Measurements from ENCODE around the gene PBX3. TPM values are rescaled to one million over a fixed set of nuclear protein-coding genes. Genes with fewer than 3 reads are reported as not detected.

The PBX3 gene
- total RNA-seq, 6 experiments from 2014 or later: 13.0 to 20.2 (median 15.0) TPM

- no peak overlapping the region for H3K27ac ChIP-seq
- TF ChIP-seq CTCF (IDR thresholded peaks at IDR 0.05): no peak
- no peak for TF ChIP-seq POLR2A (IDR thresholded peaks at IDR 0.05)
- DNase-seq (no peak), ATAC-seq (no peak)
- 72% methylated on average over 2 of the region's 2 CpGs for WGBS (ENCODE audit: insufficient coverage, low coverage, low lambda C conversion rate, missing lambda C conversion rate)
- no peaks in the 10 kb centered on the region for H3K27me3 ChIP-seq
- no peaks in the 10 kb centered on the region for H3K9me3 ChIP-seq
- H3K4me3 ChIP-seq: no peak overlapping the region
- peaks cover 0 to 22% (median 7%) of the 10 kb centered on the region in 4 donors for H3K4me1 ChIP-seq
- intact Hi-C loops (cut with DNase I): no loop called here
- H3K36me3 ChIP-seq: no peaks in the 10 kb centered on the region
Observed at GRCh38 chr9:125761676-125762450, 14.7 kb downstream of the PBX3 start.

GRCh38 chr9:125763394-125763801 lies 16.2 kb downstream of the PBX3 start:
- TF ChIP-seq CTCF (IDR thresholded peaks at IDR 0.05) (no peak), POLR2A (IDR thresholded peaks at IDR 0.05) (no peak)
- ATAC-seq (no peak), DNase-seq (no peak)
- Histone ChIP-seq H3K36me3 (no peaks in the 10 kb centered on the region), H3K9me3 (no peaks in the 10 kb centered on the region), H3K4me3 (no peak overlapping the region), H3K27me3 (no peaks in the 10 kb centered on the region), H3K27ac (no peak overlapping the region), H3K4me1 (peaks cover 0 to 20% (median 7%) of the 10 kb centered on the region in 4 donors)
- 79% methylated on average over 7 of the region's 7 CpGs for WGBS (ENCODE audit: insufficient coverage, low coverage, low lambda C conversion rate, missing lambda C conversion rate)
- intact Hi-C loops (cut with DNase I): no loop called here

DNA sequence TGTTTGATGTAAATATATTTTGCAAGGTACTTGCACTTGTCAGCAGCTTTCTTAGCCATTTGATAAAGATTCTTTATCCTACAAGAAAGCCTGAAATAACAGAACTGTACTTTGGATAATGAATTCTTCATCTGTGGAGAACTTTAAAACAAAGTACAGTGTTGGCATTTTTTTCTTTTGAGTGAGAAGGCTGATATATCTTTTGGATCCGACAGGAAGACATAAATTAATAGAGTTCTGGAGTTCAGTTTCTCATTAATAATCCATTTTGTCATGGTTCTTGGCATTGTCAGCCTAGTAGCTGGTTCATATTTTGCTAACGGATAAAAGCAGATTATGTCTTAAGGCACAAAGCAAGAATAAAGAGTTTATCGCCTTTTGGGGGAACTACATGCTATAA lies 17.0 kb downstream of the PBX3 start:
- no peak for DNase-seq
- peaks cover 0 to 12% (median 4%) of the 10 kb centered on the region in 4 donors for H3K4me1 ChIP-seq
- TF ChIP-seq POLR2A (IDR thresholded peaks at IDR 0.05): no peak
- no peak for TF ChIP-seq CTCF (IDR thresholded peaks at IDR 0.05)
- no peaks in the 10 kb centered on the region for H3K27me3 ChIP-seq
- WGBS (ENCODE audit: insufficient coverage, low coverage, low lambda C conversion rate, missing lambda C conversion rate): 86% methylated on average over 3 of the region's 3 CpGs
- intact Hi-C loops (cut with DNase I): no loop called here
- no peak overlapping the region for H3K4me3 ChIP-seq
- no peaks in the 10 kb centered on the region for H3K9me3 ChIP-seq
- H3K36me3 ChIP-seq: no peaks in the 10 kb centered on the region
- H3K27ac ChIP-seq: no peak overlapping the region
- ATAC-seq: no peak

- Histone ChIP-seq H3K36me3 (no peaks in the 10 kb centered on the region), H3K27ac (no peak overlapping the region), H3K27me3 (no peaks in the 10 kb centered on the region), H3K4me3 (no peak overlapping the region), H3K4me1 (peaks cover 0 to 4% (median 0%) of the 10 kb centered on the region in 4 donors), H3K9me3 (no peaks in the 10 kb centered on the region)
- ATAC-seq (no peak), DNase-seq (no peak)
- intact Hi-C loops (cut with DNase I): no loop called here
- TF ChIP-seq CTCF (IDR thresholded peaks at IDR 0.05) (no peak), POLR2A (IDR thresholded peaks at IDR 0.05) (no peak)
- 88% methylated on average over 2 of the region's 2 CpGs for WGBS (ENCODE audit: insufficient coverage, low coverage, low lambda C conversion rate, missing lambda C conversion rate)
Observed at GRCh38 chr9:125766468-125767221, 19.5 kb downstream of the PBX3 start.
